ENCODE measurements around the gene CPA1. TPM values are rescaled to one million over a fixed set of nuclear protein-coding genes. Genes with fewer than 3 reads are reported as not detected.

Gene CPA1
- total RNA-seq, 1 experiment from 2014 or later = not detected

DNA sequence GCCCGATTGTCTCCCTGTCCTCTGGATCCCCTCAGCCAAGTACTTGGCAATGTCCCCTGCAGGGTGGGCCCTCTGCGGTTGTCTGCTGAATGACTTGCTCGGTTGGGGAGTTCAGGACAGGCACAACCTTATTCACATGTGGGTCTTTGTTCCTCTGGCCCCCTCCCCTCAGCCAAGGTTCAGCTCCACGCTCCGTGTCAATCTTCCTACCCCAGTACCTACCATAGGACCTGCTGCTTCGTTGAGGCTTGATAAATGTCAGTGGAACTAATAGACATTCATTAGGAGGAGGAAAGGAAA lies 28.6 kb upstream of the CPA1 start:
- in situ Hi-C loops (cut with HindIII; ENCODE audit: low pct_unique_long_range_greater_than_20kb, low sequenced_read_pairs) = no loop called here
- DNase-seq (ENCODE audit: low read depth, low spot score) = no peak

DNA sequence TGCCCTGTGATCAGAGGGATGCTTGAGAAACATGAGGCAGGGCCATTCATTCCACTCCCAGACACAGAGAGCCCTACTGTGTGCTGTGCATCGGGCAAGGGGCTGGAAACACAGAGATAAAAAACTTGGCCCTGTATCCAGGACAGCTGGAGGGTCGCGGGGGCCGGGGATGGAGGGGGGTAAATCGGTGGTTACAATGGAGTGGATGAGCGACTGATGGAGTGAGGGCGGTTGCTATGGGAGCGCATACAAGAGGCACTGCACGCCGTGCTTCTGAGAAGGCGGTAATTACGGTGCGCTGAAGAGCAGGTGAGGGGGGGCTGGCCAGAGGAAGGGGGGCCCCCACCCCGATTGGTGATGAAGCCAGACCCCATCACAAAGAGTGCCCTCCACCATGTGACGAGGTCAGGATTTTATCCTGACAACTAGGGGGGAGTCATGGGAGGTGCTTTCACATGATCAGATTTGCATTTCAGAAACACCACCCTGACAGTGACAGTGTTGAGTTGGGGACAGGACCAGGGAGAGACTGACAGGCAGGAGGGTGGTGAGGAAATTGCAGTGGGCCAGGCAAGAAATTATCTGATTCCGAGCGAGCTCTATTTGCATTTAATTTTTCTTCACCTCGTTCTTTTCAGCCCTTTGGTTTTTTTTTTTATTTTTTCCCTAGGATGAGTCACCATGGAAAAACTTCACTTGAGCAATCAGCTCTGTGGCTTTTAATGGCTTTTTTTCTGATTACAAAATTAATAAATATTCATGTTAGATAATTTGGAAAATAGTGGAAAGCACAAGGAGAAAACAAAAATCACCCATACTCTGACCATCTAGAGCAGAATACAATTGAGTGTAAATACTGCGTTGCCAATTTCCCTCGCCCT lies 27.9 kb upstream of the CPA1 start:
- in situ Hi-C loops (cut with HindIII; ENCODE audit: low pct_unique_long_range_greater_than_20kb, low sequenced_read_pairs) = no loop called here

GRCh38 chr7:130353196-130353595 lies 27.1 kb upstream of the CPA1 start:
- in situ Hi-C loops (cut with HindIII; ENCODE audit: low pct_unique_long_range_greater_than_20kb, low sequenced_read_pairs) = no loop called here
- DNase-seq (ENCODE audit: low read depth, low spot score) = no peak

More for the DNA sequence above, 27.9 kb upstream of the CPA1 start:
- DNase-seq (ENCODE audit: low read depth, low spot score) = no peak

GRCh38 chr7:130356121-130356875 lies 24.0 kb upstream of the CPA1 start:
- in situ Hi-C loops (cut with HindIII; ENCODE audit: low pct_unique_long_range_greater_than_20kb, low sequenced_read_pairs) = no loop called here
- DNase-seq (ENCODE audit: low read depth, low spot score) = peak; percentile 14

GRCh38 chr7:130356876-130357611 lies 23.2 kb upstream of the CPA1 start:
- in situ Hi-C loops (cut with HindIII; ENCODE audit: low pct_unique_long_range_greater_than_20kb, low sequenced_read_pairs) = no loop called here

GRCh38 chr7:130358471-130358870 lies 21.8 kb upstream of the CPA1 start:
- in situ Hi-C loops (cut with HindIII; ENCODE audit: low pct_unique_long_range_greater_than_20kb, low sequenced_read_pairs) = no loop called here
- DNase-seq (ENCODE audit: low read depth, low spot score) = no peak

More at GRCh38 chr7:130356876-130357611, 23.2 kb upstream of the CPA1 start:
- no peak for DNase-seq (ENCODE audit: low read depth, low spot score)

- no peak for DNase-seq (ENCODE audit: low read depth, low spot score)
- in situ Hi-C loops (cut with HindIII; ENCODE audit: low pct_unique_long_range_greater_than_20kb, low sequenced_read_pairs) = no loop called here
Measured at GRCh38 chr7:130359276-130359857, 20.9 kb upstream of the CPA1 start.

GRCh38 chr7:130360518-130360917 lies 19.8 kb upstream of the CPA1 start:
- in situ Hi-C loops (cut with HindIII; ENCODE audit: low pct_unique_long_range_greater_than_20kb, low sequenced_read_pairs) = no loop called here
- no peak for DNase-seq (ENCODE audit: low read depth, low spot score)

GRCh38 chr7:130361681-130362080 lies 18.6 kb upstream of the CPA1 start:
- DNase-seq (ENCODE audit: low read depth, low spot score) = no peak
- in situ Hi-C loops (cut with HindIII; ENCODE audit: low pct_unique_long_range_greater_than_20kb, low sequenced_read_pairs) = no loop called here

DNA sequence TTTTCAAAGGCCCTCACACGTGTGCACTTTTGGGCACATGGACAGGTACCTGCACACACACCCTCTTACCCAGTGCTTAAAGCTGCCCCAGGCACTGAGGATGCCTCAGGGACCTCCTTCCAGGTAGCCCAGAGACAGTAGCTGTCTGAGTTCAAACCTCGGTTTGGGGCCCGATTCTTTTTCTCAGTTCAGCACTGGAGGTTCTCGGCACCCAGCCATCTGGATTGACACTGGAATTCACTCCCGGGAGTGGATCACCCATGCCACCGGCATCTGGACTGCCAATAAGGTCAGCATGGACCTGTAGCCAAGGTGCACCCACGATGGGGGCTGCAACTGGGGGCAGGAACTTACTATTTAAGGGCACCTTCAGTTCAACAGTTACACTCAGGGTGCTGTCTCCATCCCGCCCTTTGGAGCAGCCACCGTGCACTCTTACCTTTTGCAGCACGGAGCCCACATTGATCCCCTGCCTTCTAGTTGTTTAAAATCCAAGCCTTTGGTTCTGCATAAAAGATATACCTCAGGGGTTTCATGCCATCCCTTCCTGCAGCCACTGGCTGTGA lies 18.0 kb upstream of the CPA1 start:
- DNase-seq (ENCODE audit: low read depth, low spot score) = no peak
- in situ Hi-C loops (cut with HindIII; ENCODE audit: low pct_unique_long_range_greater_than_20kb, low sequenced_read_pairs) = no loop called here

DNA sequence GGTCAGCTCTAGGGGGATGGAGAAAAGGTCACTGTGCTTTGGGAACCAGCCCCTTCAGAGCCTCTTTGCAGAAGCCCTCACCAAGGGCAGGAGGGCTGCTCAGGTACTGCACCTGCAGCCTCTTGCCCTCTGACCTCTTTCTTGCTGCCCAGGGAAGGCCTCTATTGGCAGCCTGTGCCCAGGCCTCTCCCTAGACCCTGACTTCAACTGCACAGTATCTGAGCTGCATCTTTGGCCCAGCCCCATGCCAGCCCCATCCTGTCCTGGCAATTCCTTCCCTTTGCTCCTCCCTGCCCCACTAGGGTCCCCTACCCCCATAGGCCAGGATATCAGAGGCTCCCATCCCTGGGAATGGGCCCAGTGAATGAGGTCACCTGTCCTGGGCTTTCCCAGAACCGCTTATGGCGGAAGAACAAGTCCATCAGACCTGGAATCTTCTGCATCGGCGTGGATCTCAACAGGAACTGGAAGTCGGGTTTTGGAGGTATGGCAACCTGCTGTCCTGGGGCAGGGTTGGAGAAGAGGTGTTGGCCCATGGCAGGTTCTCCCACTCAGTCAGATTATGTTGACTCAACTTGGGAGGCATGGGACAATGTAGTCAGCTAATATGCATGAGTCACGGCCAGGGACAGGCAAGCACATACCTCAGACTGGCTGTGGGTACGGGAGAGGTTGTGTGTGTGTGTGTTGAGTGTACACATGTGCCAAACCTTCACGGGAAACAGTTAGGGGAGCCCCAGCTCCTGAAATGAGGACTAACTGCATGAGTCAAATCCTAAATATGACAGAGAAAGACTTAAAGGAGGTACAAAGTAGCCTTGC lies 17.1 kb upstream of the CPA1 start:
- no peak for DNase-seq (ENCODE audit: low read depth, low spot score)
- in situ Hi-C loops (cut with HindIII; ENCODE audit: low pct_unique_long_range_greater_than_20kb, low sequenced_read_pairs) = no loop called here

DNA sequence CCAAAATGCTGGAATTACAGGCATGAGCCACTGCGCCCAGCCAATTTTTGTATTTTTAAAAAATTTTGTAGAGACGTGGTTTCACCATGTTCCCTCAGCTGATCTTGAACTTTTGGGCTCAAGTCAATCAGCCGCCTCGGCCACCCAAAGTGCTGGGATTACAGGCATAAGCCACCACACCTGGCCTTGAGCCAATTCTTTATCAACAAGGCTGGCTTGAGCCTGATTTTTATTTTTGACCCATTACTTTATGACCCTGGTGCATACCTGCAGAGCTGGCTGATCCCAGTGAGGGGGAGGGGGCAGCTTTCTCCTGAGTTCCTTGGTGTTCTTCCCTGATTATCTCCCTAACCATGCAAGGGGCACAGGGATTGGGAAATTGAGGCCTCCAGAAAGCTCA lies 15.8 kb upstream of the CPA1 start:
- no peak for DNase-seq (ENCODE audit: low read depth, low spot score)
- in situ Hi-C loops (cut with HindIII; ENCODE audit: low pct_unique_long_range_greater_than_20kb, low sequenced_read_pairs) = no loop called here

DNA sequence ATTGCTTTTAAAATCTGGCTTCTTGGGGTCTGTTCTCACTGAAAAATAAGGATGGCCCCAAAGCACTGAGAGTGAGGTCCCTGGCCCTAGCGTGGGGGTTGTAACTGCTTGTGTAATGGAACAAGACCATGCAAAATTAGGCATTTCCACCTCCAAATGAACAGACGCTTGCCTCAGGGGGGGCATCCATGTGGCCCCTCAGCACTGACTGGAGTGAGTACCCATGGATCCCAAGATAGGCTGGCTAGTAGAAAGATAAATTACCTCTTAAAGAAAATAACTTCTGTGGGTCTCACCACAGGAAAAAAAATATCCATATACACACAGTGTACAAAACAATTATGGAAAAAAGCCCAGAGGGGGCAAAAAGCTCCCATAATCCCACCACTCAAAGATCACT lies 15.2 kb upstream of the CPA1 start:
- in situ Hi-C loops (cut with HindIII; ENCODE audit: low pct_unique_long_range_greater_than_20kb, low sequenced_read_pairs) = no loop called here
- no peak for DNase-seq (ENCODE audit: low read depth, low spot score)

DNA sequence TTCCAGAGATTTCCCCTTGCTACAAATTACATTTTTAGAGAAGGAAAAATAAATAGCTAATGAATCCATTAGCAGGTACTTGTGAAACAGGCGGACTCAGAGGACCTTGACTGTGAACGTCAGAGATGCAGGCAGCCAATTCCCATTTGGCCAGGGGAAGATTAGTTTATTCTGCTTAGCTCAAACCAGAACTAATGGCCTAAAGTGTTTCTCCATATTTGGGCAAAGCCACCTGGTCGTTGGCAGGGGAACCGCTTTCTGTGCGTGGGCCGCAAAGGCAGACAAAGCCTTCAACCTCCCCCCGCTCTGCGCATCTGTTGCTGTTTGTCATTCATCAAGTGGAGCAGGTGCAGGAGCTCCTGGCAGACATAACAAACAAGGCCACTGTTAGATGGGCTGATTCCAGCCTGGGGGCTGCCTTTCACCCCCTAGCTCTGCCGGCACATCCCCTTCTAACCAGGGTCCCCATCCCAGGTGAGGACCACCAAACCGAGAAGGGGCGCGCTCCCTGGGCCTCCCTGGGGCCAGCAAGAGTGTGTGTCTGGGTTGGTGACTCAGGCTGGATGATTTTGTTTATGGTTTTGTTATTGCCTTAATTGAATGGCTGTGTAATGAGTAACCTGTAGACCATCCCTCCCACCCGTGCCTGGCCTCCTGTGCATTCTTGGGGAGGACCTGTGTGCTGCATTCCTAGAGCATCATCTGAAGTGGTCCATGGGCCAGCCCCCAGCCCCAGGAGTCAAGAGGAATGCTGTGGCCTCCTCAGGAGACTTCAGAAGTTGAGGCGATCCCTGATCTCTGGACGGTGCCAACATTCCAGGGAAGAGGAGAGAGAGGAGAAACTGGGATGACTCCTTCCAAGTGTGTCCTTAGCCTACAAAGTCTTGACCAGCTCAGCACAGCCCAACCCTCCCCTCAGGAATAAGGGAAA lies 14.5 kb upstream of the CPA1 start:
- in situ Hi-C loops (cut with HindIII; ENCODE audit: low pct_unique_long_range_greater_than_20kb, low sequenced_read_pairs) = no loop called here
- DNase-seq (ENCODE audit: low read depth, low spot score) = no peak

DNA sequence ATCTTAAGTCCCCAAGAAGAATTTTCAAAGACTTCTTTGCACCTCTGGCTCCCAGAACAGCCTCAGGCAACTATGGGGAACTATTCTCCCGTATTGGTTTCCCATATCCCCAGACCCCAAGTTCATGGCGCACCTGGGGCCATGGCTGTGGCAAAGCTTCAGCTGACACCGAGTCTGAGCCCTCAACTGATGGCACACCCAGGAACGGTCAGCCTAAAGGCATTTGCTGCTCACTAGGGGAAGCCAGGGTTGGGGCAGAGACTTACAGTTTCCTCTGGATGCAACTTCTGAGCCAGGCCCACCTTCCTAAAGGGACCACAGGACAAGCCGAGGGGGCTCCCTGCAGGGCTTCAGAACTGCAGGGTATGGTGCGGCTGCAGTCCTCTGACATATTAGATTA lies 13.7 kb upstream of the CPA1 start:
- in situ Hi-C loops (cut with HindIII; ENCODE audit: low pct_unique_long_range_greater_than_20kb, low sequenced_read_pairs) = no loop called here
- DNase-seq (ENCODE audit: low read depth, low spot score) = no peak

DNA sequence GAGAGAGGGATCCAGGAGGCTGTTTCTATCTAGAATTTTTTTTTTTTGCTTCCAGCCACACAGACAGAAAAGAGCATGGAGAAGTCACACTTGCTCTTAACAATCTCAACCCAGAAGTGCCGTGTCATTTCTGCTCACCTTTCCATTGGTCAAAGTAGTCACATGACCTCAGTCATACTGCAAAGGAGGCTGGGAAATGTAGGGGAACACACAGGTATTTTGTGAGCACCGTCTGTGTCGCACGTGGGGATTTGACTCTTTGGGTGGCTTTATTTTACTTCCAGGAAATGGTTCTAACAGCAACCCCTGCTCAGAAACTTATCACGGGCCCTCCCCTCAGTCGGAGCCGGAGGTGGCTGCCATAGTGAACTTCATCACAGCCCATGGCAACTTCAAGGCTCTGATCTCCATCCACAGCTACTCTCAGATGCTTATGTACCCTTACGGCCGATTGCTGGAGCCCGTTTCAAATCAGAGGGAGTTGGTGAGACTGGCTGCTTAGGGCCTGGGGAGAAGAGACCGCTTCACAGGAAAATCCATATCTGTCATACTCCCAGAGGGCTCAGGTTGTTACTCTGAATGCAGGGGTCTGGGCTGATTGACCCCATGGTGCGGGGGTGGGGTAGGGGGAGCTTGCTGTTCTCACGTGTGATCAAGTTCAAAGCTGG lies 13.1 kb upstream of the CPA1 start:
- in situ Hi-C loops (cut with HindIII; ENCODE audit: low pct_unique_long_range_greater_than_20kb, low sequenced_read_pairs) = no loop called here
- no peak for DNase-seq (ENCODE audit: low read depth, low spot score)

Measured in SK-MEL-5 (cell line).